Measurements from ENCODE around the gene DHX57.

The DHX57 gene

DNA sequence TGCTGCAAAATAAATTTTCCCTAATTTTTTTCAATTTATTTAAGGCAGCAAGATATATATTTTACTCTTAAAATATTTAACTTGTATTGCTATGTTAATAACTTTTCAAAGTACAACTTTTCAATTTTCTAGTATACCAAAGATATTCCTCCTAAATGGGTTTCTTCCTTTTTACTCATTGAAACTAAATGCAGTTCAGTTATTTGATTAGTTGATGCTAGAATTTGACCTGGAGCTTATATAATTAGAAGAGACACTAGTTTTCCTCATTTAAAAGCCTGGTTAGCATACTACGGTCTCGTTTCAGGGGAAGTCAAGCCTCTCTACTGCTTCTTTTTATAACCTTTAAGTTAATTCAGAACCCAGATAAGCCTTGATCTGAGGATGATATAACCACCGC lies 13.8 kb upstream of the DHX57 start, which contains the start of gene ARHGEF33:
ARHGEF33 (plus strand) TSS at position 301 of the 400 bp plus-strand sequence. CDS start 29,573 bp downstream, outside the sequence.
- in situ Hi-C loops (cut with HindIII; ENCODE audit: low sequenced_read_pairs) = no loop called here
- no peak within 1 kb of the TSS for H3K4me3 ChIP-seq (ENCODE audit: low read depth, low read length)
- TF ChIP-seq, protein P1, sequence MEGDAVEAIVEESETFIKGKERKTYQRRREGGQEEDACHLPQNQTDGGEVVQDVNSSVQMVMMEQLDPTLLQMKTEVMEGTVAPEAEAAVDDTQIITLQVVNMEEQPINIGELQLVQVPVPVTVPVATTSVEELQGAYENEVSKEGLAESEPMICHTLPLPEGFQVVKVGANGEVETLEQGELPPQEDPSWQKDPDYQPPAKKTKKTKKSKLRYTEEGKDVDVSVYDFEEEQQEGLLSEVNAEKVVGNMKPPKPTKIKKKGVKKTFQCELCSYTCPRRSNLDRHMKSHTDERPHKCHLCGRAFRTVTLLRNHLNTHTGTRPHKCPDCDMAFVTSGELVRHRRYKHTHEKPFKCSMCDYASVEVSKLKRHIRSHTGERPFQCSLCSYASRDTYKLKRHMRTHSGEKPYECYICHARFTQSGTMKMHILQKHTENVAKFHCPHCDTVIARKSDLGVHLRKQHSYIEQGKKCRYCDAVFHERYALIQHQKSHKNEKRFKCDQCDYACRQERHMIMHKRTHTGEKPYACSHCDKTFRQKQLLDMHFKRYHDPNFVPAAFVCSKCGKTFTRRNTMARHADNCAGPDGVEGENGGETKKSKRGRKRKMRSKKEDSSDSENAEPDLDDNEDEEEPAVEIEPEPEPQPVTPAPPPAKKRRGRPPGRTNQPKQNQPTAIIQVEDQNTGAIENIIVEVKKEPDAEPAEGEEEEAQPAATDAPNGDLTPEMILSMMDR (IDR thresholded peaks at IDR 0.05; ENCODE audit: low read depth, low read length, missing control alignments) = no peak

DNA sequence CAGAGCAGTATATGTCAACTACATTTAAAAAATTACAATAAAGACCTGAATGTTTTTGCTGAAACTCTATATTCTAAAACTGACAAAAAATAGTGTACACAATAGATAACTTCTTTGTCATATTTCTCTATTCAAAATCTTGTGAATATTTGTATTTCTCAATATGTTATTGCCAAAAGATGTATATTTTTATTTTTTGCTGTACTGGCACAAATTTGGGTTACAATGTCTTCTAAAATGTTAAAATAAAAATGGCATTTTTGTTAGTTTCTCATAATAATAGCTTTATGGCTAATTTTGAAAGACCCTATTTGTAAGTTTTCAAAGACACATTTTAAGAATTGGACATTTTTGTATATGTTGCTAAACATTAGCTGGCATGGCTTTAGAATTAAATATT lies 13.3 kb upstream of the DHX57 start:
- in situ Hi-C loops (cut with HindIII; ENCODE audit: low sequenced_read_pairs) = no loop called here
- TF ChIP-seq, protein P1 (IDR thresholded peaks at IDR 0.05; ENCODE audit: low read depth, low read length, missing control alignments) = no peak
- no peak overlapping the region for H3K4me3 ChIP-seq (ENCODE audit: low read depth, low read length)
- DNase-seq (ENCODE audit: low read depth) = no peak

More for the DNA sequence above, 13.8 kb upstream of the DHX57 start, which contains the start of gene ARHGEF33:
- no peak for DNase-seq (ENCODE audit: low read depth)

GRCh38 chr2:38887902-38888554 lies 12.3 kb upstream of the DHX57 start:
- in situ Hi-C loops (cut with HindIII; ENCODE audit: low sequenced_read_pairs) = no loop called here
- TF ChIP-seq, protein P1 (IDR thresholded peaks at IDR 0.05; ENCODE audit: low read depth, low read length, missing control alignments) = no peak
- DNase-seq (ENCODE audit: low read depth) = no peak
- no peak overlapping the region for H3K4me3 ChIP-seq (ENCODE audit: low read depth, low read length)

- H3K4me3 ChIP-seq (ENCODE audit: low read depth, low read length) = no peak overlapping the region
- in situ Hi-C loops (cut with HindIII; ENCODE audit: low sequenced_read_pairs) = no loop called here
- DNase-seq (ENCODE audit: low read depth) = no peak
- TF ChIP-seq, protein P1 (IDR thresholded peaks at IDR 0.05; ENCODE audit: low read depth, low read length, missing control alignments) = no peak
Measured at GRCh38 chr2:38887347-38887746, 11.6 kb upstream of the DHX57 start.

- no peak overlapping the region for H3K4me3 ChIP-seq (ENCODE audit: low read depth, low read length)
- in situ Hi-C loops (cut with HindIII; ENCODE audit: low sequenced_read_pairs) = no loop called here
- TF ChIP-seq, protein P1 (IDR thresholded peaks at IDR 0.05; ENCODE audit: low read depth, low read length, missing control alignments) = no peak
- DNase-seq (ENCODE audit: low read depth) = no peak
Measured at GRCh38 chr2:38886063-38886462, 10.3 kb upstream of the DHX57 start.

DNA sequence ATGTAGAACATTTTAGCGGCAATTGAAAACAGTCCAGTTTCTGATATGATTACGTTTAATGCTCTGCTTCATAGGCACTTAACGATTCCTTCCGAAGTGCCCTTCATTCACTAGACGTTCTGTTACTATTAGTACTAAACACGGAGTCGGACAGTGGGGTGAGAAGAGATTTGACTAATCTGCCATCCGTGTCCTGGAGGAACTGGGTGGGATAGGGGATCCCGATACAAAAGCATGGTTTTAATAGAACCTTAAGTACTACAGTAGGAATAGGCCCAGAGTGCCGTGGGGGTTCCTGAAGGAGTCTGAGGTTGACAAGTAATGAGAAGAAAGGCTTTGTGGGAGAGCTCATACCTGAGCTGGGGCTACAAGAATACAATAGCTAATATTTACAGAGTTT lies 673 bp upstream of the DHX57 start:
- DNase-seq (ENCODE audit: low read depth) = no peak
- H3K4me3 ChIP-seq (ENCODE audit: low read depth, low read length) = peak overlapping the region; percentile 94
- TF ChIP-seq, protein P1 (IDR thresholded peaks at IDR 0.05; ENCODE audit: low read depth, low read length, missing control alignments) = no peak
- in situ Hi-C loops (cut with HindIII; ENCODE audit: low sequenced_read_pairs) = no loop called here
